HL-60/S4 treated with retinoic acid at 250 ng/mL for 4 days and 3 days (cell line): ENCODE results near the gene BMAL1.

Experiments used
- in situ Hi-C: fragments of 300-500 bp; cut with MboI; formaldehyde crosslinking; loops from 2 replicates; pipeline ENCODE4 v1.7.0; 2022; ENCODE audit warnings: low sequenced_read_pairs

The BMAL1 gene

DNA sequence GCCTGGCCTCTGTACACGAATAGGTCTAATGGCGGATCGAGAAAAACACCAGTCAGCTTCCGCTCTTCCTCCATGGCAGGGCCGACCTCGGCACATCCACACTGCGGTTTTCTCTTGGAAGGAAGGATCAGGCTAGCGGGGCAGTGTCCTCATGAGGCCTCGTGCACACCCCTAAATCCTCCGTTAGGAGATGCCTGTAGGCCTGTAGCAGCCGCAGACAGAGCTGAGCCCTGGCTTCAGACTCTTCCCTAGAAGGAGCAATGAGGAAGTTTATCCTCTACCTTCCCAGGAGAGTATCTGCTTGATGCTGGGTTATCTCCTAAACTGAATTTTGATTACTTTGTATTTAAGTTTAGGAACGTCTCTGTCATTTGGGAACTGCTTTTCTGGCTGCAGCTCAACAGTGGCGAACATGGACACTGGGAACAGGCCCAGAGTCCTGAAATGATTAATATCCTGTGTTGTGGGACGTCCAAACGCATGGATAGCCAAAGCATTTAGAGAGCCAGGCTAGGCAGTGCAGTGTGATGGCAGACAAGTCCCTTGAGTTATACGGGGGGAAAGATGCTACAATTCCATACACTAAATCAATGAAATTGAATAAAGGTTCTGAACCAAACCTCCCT lies 16.5 kb upstream of the BMAL1 start:
- in situ Hi-C loops: no loop called here

GRCh38 chr11:13261591-13262061 lies 16.0 kb upstream of the BMAL1 start:
- in situ Hi-C loops: no loop called here

DNA sequence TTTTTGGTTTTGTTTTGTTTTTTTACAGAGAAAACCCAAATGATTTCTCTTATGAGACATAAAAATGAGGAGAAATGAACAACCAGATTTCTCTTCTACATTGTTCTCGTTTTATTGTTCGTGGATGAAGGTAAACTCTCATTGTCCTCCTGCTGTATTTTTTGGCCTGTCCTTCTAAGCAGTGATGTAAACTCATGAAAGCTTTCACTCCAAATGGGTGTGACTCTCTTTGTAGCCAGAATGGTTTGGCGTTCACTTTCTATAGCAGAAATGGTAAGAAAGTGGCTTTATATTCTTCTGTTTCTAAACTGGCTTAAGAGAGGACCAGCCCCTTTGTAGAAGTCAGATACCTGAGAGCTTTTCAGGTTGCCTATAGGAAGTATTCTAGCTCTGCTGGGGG lies 15.5 kb upstream of the BMAL1 start:
- in situ Hi-C loops: no loop called here

DNA sequence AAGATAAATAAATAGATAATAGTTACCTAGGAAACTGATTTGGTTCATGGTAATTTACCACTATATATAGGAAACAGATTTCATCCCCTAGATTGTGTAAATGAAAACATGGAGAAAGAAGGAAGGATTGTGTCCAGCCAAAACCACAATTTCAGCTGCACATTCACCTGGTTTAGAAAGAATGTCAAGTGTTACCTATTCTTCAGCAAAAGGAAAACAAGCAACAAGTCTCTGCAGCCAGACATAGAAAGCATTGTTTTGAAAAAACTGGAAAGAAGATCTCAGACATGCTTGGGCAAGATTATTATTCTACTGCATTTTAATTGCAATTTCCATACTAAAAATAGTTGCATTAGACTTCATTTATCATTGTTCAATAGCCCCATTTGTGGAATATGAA lies 8.8 kb upstream of the BMAL1 start:
- in situ Hi-C loops: no loop called here

GRCh38 chr11:13269775-13270174 lies 7.8 kb upstream of the BMAL1 start:
- in situ Hi-C loops: no loop called here

GRCh38 chr11:13271060-13271693 lies 6.4 kb upstream of the BMAL1 start:
- in situ Hi-C loops: no loop called here

DNA sequence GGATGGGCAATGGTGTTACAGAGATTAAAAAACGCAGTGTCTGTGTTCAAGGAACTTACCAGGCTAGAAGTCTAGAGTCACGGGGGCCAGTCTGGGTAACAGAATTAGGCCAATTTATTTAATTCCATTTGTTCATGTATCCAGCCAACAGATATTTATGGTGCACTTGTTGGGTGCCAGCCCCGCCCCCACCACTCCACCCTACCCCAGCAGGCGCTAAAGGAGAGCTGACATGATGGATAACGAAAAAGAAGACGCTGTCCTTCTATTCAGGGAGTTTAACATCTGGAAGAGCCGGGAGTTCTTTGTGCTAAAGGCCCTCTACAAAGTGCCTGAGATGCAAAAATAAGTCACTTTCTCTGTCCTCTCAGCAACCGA lies 1.1 kb upstream of the BMAL1 start:
- in situ Hi-C loops: no loop called here

- in situ Hi-C loops: no loop called here
Measured at GRCh38 chr11:13276832-13277767, 490 bp upstream of the BMAL1 start.

GRCh38 chr11:13278609-13279486 lies 1.3 kb downstream of the BMAL1 start:
- in situ Hi-C loops: no loop called here

- in situ Hi-C loops: no loop called here
Measured at GRCh38 chr11:13279487-13279834, 1.9 kb downstream of the BMAL1 start.

GRCh38 chr11:13280092-13280722 lies 2.6 kb downstream of the BMAL1 start:
- in situ Hi-C loops: no loop called here

DNA sequence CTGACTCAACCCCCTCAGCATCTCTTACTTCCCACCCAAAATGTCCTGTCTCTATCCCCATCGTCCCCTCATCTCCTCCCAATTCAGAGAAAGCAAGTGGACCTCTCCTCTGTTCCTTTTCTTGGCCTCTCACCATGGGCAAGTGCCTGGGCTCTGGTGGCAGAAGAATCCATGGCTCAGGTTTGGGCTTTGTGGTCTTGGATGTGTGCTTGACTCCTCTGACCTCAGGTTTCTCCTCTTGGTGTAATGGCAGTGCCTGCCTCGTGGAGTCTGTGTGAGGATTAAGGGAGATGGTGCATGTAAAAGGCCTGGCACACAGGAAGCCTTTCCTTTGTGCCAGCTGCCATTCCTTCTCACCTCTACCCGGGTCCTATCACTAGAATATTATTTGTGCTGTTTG lies 3.2 kb downstream of the BMAL1 start:
- in situ Hi-C loops: no loop called here

DNA sequence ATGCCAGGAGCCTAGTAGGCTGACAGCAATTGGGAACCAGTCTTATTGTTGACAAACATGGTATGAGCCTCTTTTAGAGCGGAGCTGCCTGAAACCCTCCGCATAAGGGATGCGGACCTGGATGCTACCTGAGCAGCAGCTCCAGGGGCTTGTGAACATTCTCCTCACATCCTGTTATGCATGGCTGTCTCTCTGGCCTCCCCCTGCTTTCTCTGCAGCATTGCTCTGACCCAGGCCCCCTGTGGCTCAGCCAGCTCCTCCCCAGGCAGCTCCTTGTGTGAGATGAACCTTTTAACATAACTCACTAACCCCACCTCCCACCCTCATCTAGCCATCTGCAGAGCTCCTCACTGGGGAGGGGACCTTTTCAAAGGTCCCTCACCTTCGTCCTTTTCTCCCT lies 6.0 kb downstream of the BMAL1 start:
- in situ Hi-C loops: no loop called here

DNA sequence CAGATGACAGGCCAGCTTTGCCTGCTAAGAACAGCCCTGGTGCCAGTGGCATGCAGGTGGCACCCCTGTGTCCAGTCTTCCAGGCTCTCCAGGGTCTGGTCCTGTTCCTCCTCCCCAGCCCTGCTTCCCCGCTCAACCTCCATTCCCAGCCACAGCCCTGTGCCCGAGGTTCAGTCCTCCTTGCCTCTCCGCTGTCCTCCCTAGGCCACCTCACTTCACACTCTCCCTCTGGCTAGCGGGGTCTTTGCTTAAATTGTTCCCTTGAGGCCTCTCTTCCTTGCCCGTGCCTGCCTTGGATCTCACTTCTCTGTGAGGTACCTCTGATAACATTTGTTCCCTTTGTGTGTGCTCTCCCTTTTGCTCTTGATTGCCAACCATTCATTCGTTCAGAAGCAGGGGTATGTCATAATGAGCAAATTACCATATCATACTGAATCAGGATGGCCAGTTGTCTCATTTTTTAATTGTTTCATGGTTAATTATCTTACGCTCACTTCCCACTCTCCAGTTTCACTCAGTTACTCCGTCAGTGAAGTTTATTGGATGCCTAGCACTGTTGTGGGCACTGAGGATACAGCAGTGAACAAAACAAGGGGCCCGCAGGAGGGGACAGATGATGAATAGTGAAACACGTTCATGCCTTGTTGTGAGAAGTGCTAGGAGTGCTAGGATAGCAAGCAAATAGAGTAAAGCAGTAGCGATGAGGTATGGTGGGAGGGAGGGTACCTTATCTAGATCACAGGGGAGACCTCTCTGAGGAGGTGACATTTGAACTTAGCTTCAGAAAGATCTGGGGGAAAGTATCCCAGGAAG lies 7.4 kb downstream of the BMAL1 start:
- in situ Hi-C loops: no loop called here

GRCh38 chr11:13286279-13286821 lies 8.8 kb downstream of the BMAL1 start:
- in situ Hi-C loops: no loop called here

GRCh38 chr11:13287036-13287435 lies 9.4 kb downstream of the BMAL1 start:
- in situ Hi-C loops: no loop called here

- in situ Hi-C loops: no loop called here
Measured at GRCh38 chr11:13287681-13288080, 10.1 kb downstream of the BMAL1 start.

DNA sequence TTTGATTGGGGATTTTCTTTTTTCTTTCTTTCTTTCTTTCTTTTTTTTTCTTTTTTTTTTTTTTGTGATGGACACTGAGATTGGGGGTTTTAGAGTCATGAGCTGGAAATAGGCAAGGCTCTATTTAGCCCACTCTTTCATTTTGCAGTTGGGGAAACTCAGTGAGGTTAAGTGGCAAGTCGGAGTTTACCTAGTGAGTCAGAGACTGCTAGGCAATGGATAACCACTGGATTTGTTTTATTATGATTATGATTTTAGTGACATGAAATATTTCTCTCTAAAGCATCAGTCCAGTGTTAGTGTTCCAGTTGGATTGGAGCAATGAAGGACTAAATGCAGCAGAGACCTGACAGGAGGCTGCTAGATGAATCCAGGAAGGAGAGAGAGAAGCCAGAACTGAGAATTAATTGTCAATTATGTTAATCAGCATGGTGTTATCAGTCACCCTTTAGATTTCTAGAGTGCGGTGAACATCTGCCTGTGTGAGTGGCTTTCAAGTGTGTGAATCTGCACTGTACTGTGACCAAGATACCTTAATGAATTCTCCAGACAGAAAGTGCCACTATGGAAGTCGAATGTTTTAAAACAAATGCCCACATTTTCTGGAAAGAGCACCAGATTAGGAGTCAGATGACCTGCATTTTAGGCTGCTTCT lies 10.9 kb downstream of the BMAL1 start:
- in situ Hi-C loops: no loop called here

DNA sequence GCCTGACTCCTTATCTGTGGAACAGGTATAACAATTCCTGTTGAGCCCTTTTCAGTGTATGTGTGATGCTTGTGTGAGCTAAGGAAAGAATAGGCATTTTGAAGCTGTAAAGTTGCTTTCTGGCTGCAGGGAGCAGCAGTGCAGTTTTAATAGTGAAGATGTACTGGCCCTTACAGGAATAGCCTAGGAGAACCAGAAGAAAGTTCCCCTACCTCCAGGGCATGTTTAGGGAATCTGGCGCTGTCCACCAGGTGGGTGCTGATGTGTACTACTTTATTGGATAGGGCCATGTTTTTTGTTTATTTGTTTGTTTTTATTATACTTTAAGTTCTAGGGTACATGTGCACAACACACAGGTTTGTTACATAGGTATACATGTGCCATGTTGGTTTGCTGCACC lies 11.5 kb downstream of the BMAL1 start:
- in situ Hi-C loops: no loop called here
